K562 (cell line): Measurements from ENCODE around the gene B3GALT4. TPM values are rescaled to one million over a fixed set of nuclear protein-coding genes. Genes with fewer than 3 reads are reported as not detected.

ENCODE experiments used
- CREB3 ChIP-seq: fragments of 450-650 bp; conservative IDR thresholded peaks from 2 replicates; pipeline ENCODE4 v1.6.1; 2016; ENCODE audit warnings: missing genetic modification characterization, low read depth, mild to moderate bottlenecking, missing compliant biosample characterization, moderate library complexity
- ELF4 ChIP-seq: fragments of 450-650 bp; formaldehyde crosslinking; IDR thresholded peaks from 2 replicates; pipeline ENCODE4 v1.4.0; 2022; ENCODE audit warnings: missing genetic modification characterization
- ETV5 ChIP-seq: sonication (generic); formaldehyde crosslinking; IDR thresholded peaks from 2 replicates; pipeline ENCODE4 v1.4.0; 2020; ENCODE audit warnings: low read depth, mild to moderate bottlenecking, missing genetic modification reagents
- FOXJ3 ChIP-seq: sonication (generic); formaldehyde crosslinking; IDR thresholded peaks from 2 replicates; pipeline ENCODE4 v1.4.0; 2020; ENCODE audit warnings: mild to moderate bottlenecking, missing genetic modification reagents
- GATA2 ChIP-seq: sonication (generic); formaldehyde crosslinking; IDR thresholded peaks from 2 replicates; pipeline ENCODE4 v1.4.0; 2020; ENCODE audit warnings: mild to moderate bottlenecking, missing genetic modification reagents
- KHSRP ChIP-seq: fragments of 450-650 bp; IDR thresholded peaks from 2 replicates; pipeline ENCODE4 v1.6.1; 2017
- KLF1 ChIP-seq: fragments of 450-650 bp; IDR thresholded peaks from 2 replicates; pipeline ENCODE4 v1.6.1; 2016; ENCODE audit warnings: missing genetic modification characterization, missing compliant biosample characterization
- MTA2 ChIP-seq: fragments of 450-650 bp; IDR thresholded peaks from 2 replicates; pipeline ENCODE4 v1.6.1; 2016; ENCODE audit warnings: low read depth
- MYC ChIP-seq, 2 experiments: fragments of 250-450 bp in 1 of 2; sonication (Bioruptor Pico) in 1 of 2; IDR thresholded peaks; 2 replicates each; pipeline versions ENCODE4 v1.5.1 to v1.6.1; 2012 to 2021; ENCODE audit warnings: low read depth in 2 of 2, borderline replicate concordance in 1 of 2, improper control_type of control experiment in 1 of 2, low read length in 1 of 2, mild to moderate bottlenecking in 1 of 2, moderate library complexity in 1 of 2
- POLR2G ChIP-seq: fragments of 200-400 bp; formaldehyde crosslinking; IDR thresholded peaks from 2 replicates; pipeline ENCODE4 v1.6.1; 2017; ENCODE audit warnings: low read depth, mild to moderate bottlenecking, antibody characterized with exemption, low read length, moderate library complexity
- PRDM10 ChIP-seq: fragments of 450-650 bp; IDR thresholded peaks from 2 replicates; pipeline ENCODE4 v1.6.1; 2018; ENCODE audit not compliant: partially characterized antibody
- SP2 ChIP-seq: IDR thresholded peaks from 2 replicates; pipeline ENCODE4 v1.6.1; 2011; ENCODE audit warnings: mild to moderate bottlenecking, low read depth, low read length, moderate library complexity; ENCODE audit not compliant: poor library complexity, severe bottlenecking; ENCODE audit errors: extremely low read depth
- SREBF1 ChIP-seq: fragments of 150-350 bp; IDR thresholded peaks from 2 replicates; pipeline ENCODE4 v1.6.1; 2014; ENCODE audit warnings: antibody characterized with exemption, low read depth, low read length, borderline replicate concordance
- ZKSCAN1 ChIP-seq: fragments of 150-350 bp; IDR thresholded peaks from 2 replicates; pipeline ENCODE4 v1.6.1; 2016; ENCODE audit warnings: low read depth, low read length
- ZNF140 ChIP-seq: fragments of 250-450 bp; sonication (Bioruptor Pico); IDR thresholded peaks from 2 replicates; pipeline ENCODE4 v1.8.0; 2021; ENCODE audit warnings: moderate library complexity, mild to moderate bottlenecking, inconsistent platforms
- ZNF316 ChIP-seq: fragments of 450-650 bp; IDR thresholded peaks from 2 replicates; pipeline ENCODE4 v1.6.1; 2016
- ZNF512 ChIP-seq: IDR thresholded peaks from 2 replicates; pipeline ENCODE4 v1.6.1; 2016; ENCODE audit warnings: missing genetic modification characterization, missing compliant biosample characterization
- ZNF644 ChIP-seq: fragments of 200-800 bp; sonication (Bioruptor generic); IDR thresholded peaks from 2 replicates; pipeline ENCODE4 v1.6.1; 2016; ENCODE audit warnings: low read depth, missing genetic modification characterization, missing compliant biosample characterization
- polyA plus RNA-seq, 8 experiments: library from polyadenylated mRNA; depleted of rRNA in 4 of 8; stranded (reverse) in 5 of 8; unstranded in 3 of 8; fragments of >200 nt; fragmentation: Nextera tagmentation in 2 of 8; fragmentation: Illumina TruSeq in 1 of 8; extraction: Ambion mirVana in 2 of 8; extraction: Trizol in 1 of 8; gene quantifications; 2 replicates each; pipeline versions ENCODE4 v1.2.1 to v1.2.3, GENCODE V29; 2011 to 2014; ENCODE audit warnings: inconsistent platforms in 1 of 8, missing spikeins in 1 of 8
- total RNA-seq, 7 experiments: library from RNA; depleted of rRNA in 6 of 7; stranded (reverse); fragments of >200 nt in 6 of 7; fragmentation: Illumina TruSeq in 2 of 7; extraction: Trizol in 2 of 7; gene quantifications; 2 replicates each; pipeline versions ENCODE4 v1.2.1 to v1.2.3, GENCODE V29; 2011 to 2021; ENCODE audit warnings: low replicate concordance in 1 of 7
- TF ChIP-seq, protein P1 (sequence below), 2 experiments: fragments of 450-650 bp; conservative IDR thresholded peaks; 2 replicates each; pipeline ENCODE4 v1.6.1; 2017; ENCODE audit warnings: mild to moderate bottlenecking in 2 of 2, moderate library complexity in 2 of 2

The B3GALT4 gene
- total and polyA plus RNA-seq, 9 of the 15 experiments (the other 6 are each of a cell fraction or from before 2014, with no cell fraction given) = 0.11 to 1.3 (median 0.53) TPM; not detected in 1

GRCh38 chr6:33271468-33272274 is 5.3 kb upstream of the B3GALT4 start, which contains the start of the genes RPS18 and VPS52 (continued):
- TF ChIP-seq CREB3 (0 out of 2 replicates have a peak, but pooled peaks have one; percentile 68), KHSRP (no peak), ZNF140 (CRISPR knock-in tag) (no peak), POLR2G (peak; percentile 98), ZNF512 (tag) (no peak), PRDM10 (peak; percentile 6), ELF4 (CRISPR knock-in tag) (peak; percentile 3; the same call in 1 of the 2 replicates), KLF1 (tag) (peak; percentile 40; the same call in 1 of the 2 replicates), ZNF316 (no peak), ZNF644 (tag) (peak; percentile 90; the same call in 1 of the 2 replicates), MTA2 (no peak; the same call in 1 of the 2 replicates), GATA2 (0 out of 2 replicates have a peak, but pooled peaks have one; percentile 27), ETV5 (CRISPR knock-in tag) (peak; percentile 85), FOXJ3 (no peak), SREBF1 (no peak; the same call in 1 of the 2 replicates), SP2 (peak; percentile 46), MYC (IDR thresholded peaks at IDR 0.05; ENCODE audit: low read depth, low read length) (peak; percentile 100), MYC (CRISPR knock-in tag; IDR thresholded peaks at IDR 0.05; ENCODE audit: borderline replicate concordance, low read depth) (peak; percentile 96; the same call in 1 of the 2 replicates), ZKSCAN1 (no peak; the same call in 1 of the 2 replicates)
- TF ChIP-seq, protein P1, sequence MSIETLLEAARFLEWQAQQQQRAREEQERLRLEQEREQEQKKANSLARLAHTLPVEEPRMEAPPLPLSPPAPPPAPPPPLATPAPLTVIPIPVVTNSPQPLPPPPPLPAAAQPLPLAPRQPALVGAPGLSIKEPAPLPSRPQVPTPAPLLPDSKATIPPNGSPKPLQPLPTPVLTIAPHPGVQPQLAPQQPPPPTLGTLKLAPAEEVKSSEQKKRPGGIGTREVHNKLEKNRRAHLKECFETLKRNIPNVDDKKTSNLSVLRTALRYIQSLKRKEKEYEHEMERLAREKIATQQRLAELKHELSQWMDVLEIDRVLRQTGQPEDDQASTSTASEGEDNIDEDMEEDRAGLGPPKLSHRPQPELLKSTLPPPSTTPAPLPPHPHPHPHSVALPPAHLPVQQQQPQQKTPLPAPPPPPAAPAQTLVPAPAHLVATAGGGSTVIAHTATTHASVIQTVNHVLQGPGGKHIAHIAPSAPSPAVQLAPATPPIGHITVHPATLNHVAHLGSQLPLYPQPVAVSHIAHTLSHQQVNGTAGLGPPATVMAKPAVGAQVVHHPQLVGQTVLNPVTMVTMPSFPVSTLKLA (conservative IDR thresholded peaks at IDR 0.05) = peak; percentile 90 to 93
